Measurements from ENCODE around the gene HOXD13. TPM values are rescaled to one million over a fixed set of nuclear protein-coding genes. Genes with fewer than 3 reads are reported as not detected.

HOXD13 gene
- total RNA-seq, 1 experiment from 2014 or later, result 32.7 TPM

GRCh38 chr2:176139661-176140512 lies 47.4 kb downstream of the HOXD13 start:
- Histone ChIP-seq H3K4me3 (ENCODE audit: low read depth, low read length, poor library complexity, severe bottlenecking) (peak overlapping the region; percentile 85), H3K36me3 (ENCODE audit: insufficient read depth, low read length, poor library complexity, severe bottlenecking) (peaks cover 14% of the 10 kb centered on the region), H3K4me1 (ENCODE audit: insufficient read depth, low read length, poor library complexity, severe bottlenecking) (peaks cover 34% of the 10 kb centered on the region), H3K27ac (ENCODE audit: low read depth, low read length, poor library complexity, severe bottlenecking) (peak overlapping the region; percentile 98), H3K9me3 (ENCODE audit: low read depth, low read length, poor library complexity, severe bottlenecking) (no peaks in the 10 kb centered on the region), H3K27me3 (replicated peaks; ENCODE audit: insufficient read depth, low read depth, low read length, poor library complexity) (no peaks in the 10 kb centered on the region)
- BruUV-seq (replicated peaks), result no TSS peak
- POLR2A ChIA-PET (ENCODE audit: low non-redundant PET), result interaction anchor here (0.5 to 0.7 kb wide), 5 partner anchors 8 to 539 kb away, joined by 3 to 8 read pairs (median 7); no protein-coding TSS in a partner anchor
- CTCF ChIA-PET, result interaction anchor here (0.6 to 4.2 kb wide), 13 partner anchors 10 to 1009 kb away, joined by 3 to 35 read pairs (median 5); no protein-coding TSS in a partner anchor
- intact Hi-C loops (cut with micrococcal nuclease; ENCODE audit: unreplicated experiment), result loop anchor here (2.0 to 5.0 kb wide), 3 partner anchors 315 to 677 kb away; no protein-coding TSS in a partner anchor
- TF ChIP-seq CTCF (conservative IDR thresholded peaks at IDR 0.05; ENCODE audit: low read depth, low read length) (no peak), EZH2 (IDR thresholded peaks at IDR 0.05; ENCODE audit: borderline replicate concordance, low read depth, low read length, poor library complexity, severe bottlenecking) (no peak)
- DNase-seq (ENCODE audit: low spot score), result peak; percentile 55

GRCh38 chr2:176140513-176141317 lies 48.2 kb downstream of the HOXD13 start:
- no TSS peak for BruUV-seq (replicated peaks)
- Histone ChIP-seq H3K9me3 (ENCODE audit: low read depth, low read length, poor library complexity, severe bottlenecking) (no peaks in the 10 kb centered on the region), H3K36me3 (ENCODE audit: insufficient read depth, low read length, poor library complexity, severe bottlenecking) (peaks cover 19% of the 10 kb centered on the region), H3K4me1 (ENCODE audit: insufficient read depth, low read length, poor library complexity, severe bottlenecking) (peaks cover 34% of the 10 kb centered on the region), H3K4me3 (ENCODE audit: low read depth, low read length, poor library complexity, severe bottlenecking) (peak overlapping the region; percentile 85), H3K27ac (ENCODE audit: low read depth, low read length, poor library complexity, severe bottlenecking) (peak overlapping the region; percentile 61), H3K27me3 (replicated peaks; ENCODE audit: insufficient read depth, low read depth, low read length, poor library complexity) (no peaks in the 10 kb centered on the region)
- intact Hi-C loops (cut with micrococcal nuclease; ENCODE audit: unreplicated experiment), result loop anchor here (2.0 kb wide), 2 partner anchors 314 to 414 kb away; no protein-coding TSS in a partner anchor
- CTCF ChIA-PET, result interaction anchor here (0.6 to 4.2 kb wide), 7 partner anchors 8 to 1008 kb away, joined by 3 to 35 read pairs (median 7); no protein-coding TSS in a partner anchor
- POLR2A ChIA-PET (ENCODE audit: low non-redundant PET), result interaction anchor here (0.6 kb wide), 2 partner anchors 9 to 169 kb away, joined by 8 read pairs; no protein-coding TSS in a partner anchor
- DNase-seq (ENCODE audit: low spot score), result peak; percentile 94
- no peak for TF ChIP-seq EZH2 (IDR thresholded peaks at IDR 0.05; ENCODE audit: borderline replicate concordance, low read depth, low read length, poor library complexity, severe bottlenecking)
- TF ChIP-seq CTCF (conservative IDR thresholded peaks at IDR 0.05; ENCODE audit: low read depth, low read length), result peak; percentile 94

- DNase-seq (ENCODE audit: low spot score), result no peak
- intact Hi-C loops (cut with micrococcal nuclease; ENCODE audit: unreplicated experiment), result no loop called here
- Histone ChIP-seq H3K27me3 (replicated peaks; ENCODE audit: insufficient read depth, low read depth, low read length, poor library complexity) (no peaks in the 10 kb centered on the region), H3K4me1 (ENCODE audit: insufficient read depth, low read length, poor library complexity, severe bottlenecking) (peaks cover 50% of the 10 kb centered on the region), H3K36me3 (ENCODE audit: insufficient read depth, low read length, poor library complexity, severe bottlenecking) (peaks cover 35% of the 10 kb centered on the region), H3K4me3 (ENCODE audit: low read depth, low read length, poor library complexity, severe bottlenecking) (no peak overlapping the region), H3K9me3 (ENCODE audit: low read depth, low read length, poor library complexity, severe bottlenecking) (no peaks in the 10 kb centered on the region), H3K27ac (ENCODE audit: low read depth, low read length, poor library complexity, severe bottlenecking) (no peak overlapping the region)
- no peak for TF ChIP-seq EZH2 (IDR thresholded peaks at IDR 0.05; ENCODE audit: borderline replicate concordance, low read depth, low read length, poor library complexity, severe bottlenecking)
- TF ChIP-seq CTCF (conservative IDR thresholded peaks at IDR 0.05; ENCODE audit: low read depth, low read length), result no peak
- ChIA-PET POLR2A (ENCODE audit: low non-redundant PET) (interaction anchor here (0.7 kb wide), 1 partner anchor 510 kb away, joined by 3 read pairs; no protein-coding TSS in a partner anchor), CTCF (no interaction called here)
- no TSS peak for BruUV-seq (replicated peaks)
Observed at GRCh38 chr2:176142281-176142680, 49.8 kb downstream of the HOXD13 start.
